Naive thymus-derived CD4-positive, alpha-beta T cell (primary cell): ENCODE data around the gene KRAS. TPM values are rescaled to one million over a fixed set of nuclear protein-coding genes. Genes with fewer than 3 reads are reported as not detected.
A peak's percentile ranks its signal among the peaks of the same experiment; 100 is the strongest.

ENCODE experiments used
- ATAC-seq: fragments of 150-1000 bp; cut with Tn5 transposase; 2 replicates; pipeline ENCODE4 v1.10.0; 2021; ENCODE audit warnings: mild to moderate bottlenecking, moderate library complexity
- CTCF ChIA-PET: fragments of 350-600 bp; sonication (Branson Sonifier 250); formaldehyde crosslinking; loops from one replicate; lab custom pipeline; 2021; ENCODE audit warnings: antibody characterized with exemption; lab: Charles Lee
- POLR2A ChIA-PET: fragments of 350-600 bp; sonication (Branson Sonifier 250); formaldehyde crosslinking; loops from one replicate; lab custom pipeline; 2021; ENCODE audit warnings: antibody characterized with exemption, inconsistent platforms; lab: Charles Lee
- DNase-seq, 9 donors: peaks; one replicate each; pipeline versions ENCODE4 v3.0.0 to v3.0.0-alpha.2; 2020 to 2022; ENCODE audit warnings: mixed read lengths in 1 of 9
- H3K27ac ChIP-seq: one replicate; pipeline ENCODE4 v1.7.0; 2013; ENCODE audit warnings: mild to moderate bottlenecking, low read depth, low read length, moderate library complexity
- H3K27me3 ChIP-seq, 2 donors: one replicate each; pipeline ENCODE4 v1.7.0; 2013; ENCODE audit warnings: low read length in 2 of 2, mild to moderate bottlenecking in 2 of 2, moderate library complexity in 2 of 2; ENCODE audit not compliant: control insufficient read depth in 2 of 2, insufficient read depth in 2 of 2
- H3K36me3 ChIP-seq, 3 experiments: 1 replicate in 2 of 3; 2 replicates in 1 of 3; pipeline ENCODE4 v1.7.0; 2013; ENCODE audit warnings: low read length in 3 of 3, mild to moderate bottlenecking in 3 of 3, moderate library complexity in 1 of 3; ENCODE audit not compliant: insufficient read depth in 3 of 3, control insufficient read depth in 2 of 3
- H3K4me1 ChIP-seq, 2 donors: one replicate each; pipeline ENCODE4 v1.7.0; 2013; ENCODE audit warnings: low read length in 2 of 2, mild to moderate bottlenecking in 2 of 2, moderate library complexity in 1 of 2; ENCODE audit not compliant: control insufficient read depth in 2 of 2, insufficient read depth in 2 of 2
- H3K4me3 ChIP-seq: 2 replicates; pipeline ENCODE4 v1.7.0; 2013; ENCODE audit warnings: mild to moderate bottlenecking, low read length
- H3K9me3 ChIP-seq, 3 experiments: 1 replicate in 2 of 3; 2 replicates in 1 of 3; pipeline ENCODE4 v1.7.0; 2013; ENCODE audit warnings: low read length in 3 of 3; ENCODE audit not compliant: control insufficient read depth in 2 of 3
- H3K27ac Mint-ChIP-seq, 9 donors: one replicate each; pipeline ENCODE4 v1.8.0; 2020 to 2022; ENCODE audit warnings: mixed read lengths in 9 of 9, mild to moderate bottlenecking in 8 of 9, moderate library complexity in 5 of 9, inconsistent platforms in 2 of 9
- H3K27me3 Mint-ChIP-seq, 5 donors: one replicate each; pipeline ENCODE4 v1.8.0; 2021 to 2022; ENCODE audit warnings: mixed read lengths in 5 of 5, mild to moderate bottlenecking in 1 of 5
- H3K36me3 Mint-ChIP-seq, 5 donors: one replicate each; pipeline ENCODE4 v1.8.0; 2020 to 2022; ENCODE audit warnings: mixed read lengths in 5 of 5, mild to moderate bottlenecking in 3 of 5, inconsistent platforms in 1 of 5
- H3K4me1 Mint-ChIP-seq, 7 donors: one replicate each; pipeline ENCODE4 v1.8.0; 2020 to 2022; ENCODE audit warnings: mixed read lengths in 7 of 7, mild to moderate bottlenecking in 3 of 7, inconsistent platforms in 1 of 7
- H3K4me3 Mint-ChIP-seq, 10 donors: one replicate each; pipeline ENCODE4 v1.8.0; 2020 to 2022; ENCODE audit warnings: mild to moderate bottlenecking in 10 of 10, mixed read lengths in 10 of 10, moderate library complexity in 6 of 10, inconsistent platforms in 2 of 10
- H3K9me3 Mint-ChIP-seq, 11 donors: one replicate each; pipeline ENCODE4 v1.8.0; 2020 to 2022; ENCODE audit warnings: mixed read lengths in 11 of 11, mild to moderate bottlenecking in 4 of 11, inconsistent platforms in 1 of 11, moderate library complexity in 1 of 11
- intact Hi-C, 2 donors: fragments of 100-400 bp; cut with micrococcal nuclease; formaldehyde crosslinking; loops; one replicate each; pipeline ENCODE4 v1.15.1; 2023
- polyA plus RNA-seq, 2 donors: library from polyadenylated mRNA; unstranded; fragments of 300-500 nt; fragmentation: Illumina TruSeq; gene quantifications; one replicate each; pipeline ENCODE4 v1.2.3, GENCODE V29; 2021
- total RNA-seq, 6 experiments: library from RNA in 5 of 6; stranded (reverse) in 5 of 6; gene quantifications; 1 replicate in 5 of 6; 2 replicates in 1 of 6; pipeline ENCODE4 v1.2.3 and lab custom pipeline; 2021 to 2026

Gene KRAS
- total and polyA plus RNA-seq, 7 experiments from 2014 or later = 31.5 to 66.0 (median 35.7) TPM

- H3K27ac ChIP-seq = no peak overlapping the region
- Mint-ChIP-seq H3K27ac (peak overlapping the region in 4 of 9 donors; percentile 36 to 84 (median 70)), H3K9me3 (peaks cover 0 to 3% (median 0%) of the 10 kb centered on the region in 11 donors), H3K4me3 (peak overlapping the region in 7 of 10 donors; percentile 20 to 91 (median 55)), H3K4me1 (peaks cover 19 to 74% (median 61%) of the 10 kb centered on the region in 7 donors), H3K36me3 (peaks cover 4 to 18% (median 16%) of the 10 kb centered on the region in 5 donors), H3K27me3 (peaks cover 0 to 13% (median 0%) of the 10 kb centered on the region in 5 donors)
- ATAC-seq (no peak), DNase-seq (no peak)
- intact Hi-C loops = loop anchor here in 1 of 2 donors (10.0 kb wide), 1 partner anchor 777 kb away; no protein-coding TSS in a partner anchor
- no peaks in the 10 kb centered on the region for H3K9me3 ChIP-seq
- H3K4me1 ChIP-seq = peaks cover 0 to 5% of the 10 kb centered on the region in 2 donors
- no peak overlapping the region for H3K4me3 ChIP-seq
- H3K36me3 ChIP-seq = peaks cover 3% of the 10 kb centered on the region in 3 experiments
- POLR2A ChIA-PET = interaction anchor here (0.6 to 1.9 kb wide), 2 partner anchors 73 to 130 kb away, joined by 3 to 11 read pairs; no protein-coding TSS in a partner anchor
- H3K27me3 ChIP-seq = no peaks in the 10 kb centered on the region
- CTCF ChIA-PET = interaction anchor here (0.7 kb wide), 1 partner anchor 93 kb away, joined by 3 read pairs; no protein-coding TSS in a partner anchor
These were observed 2.6 kb downstream of the KRAS start for GRCh38 chr12:25248137-25248536.

- H3K36me3 ChIP-seq = peaks cover 3% of the 10 kb centered on the region in 3 experiments
- Mint-ChIP-seq H3K4me3 (peak overlapping the region in 3 of 10 donors; percentile 3 to 29 (median 3)), H3K27ac (peak overlapping the region in 7 of 9 donors; percentile 12 to 86 (median 59)), H3K36me3 (peaks cover 4 to 19% (median 16%) of the 10 kb centered on the region in 5 donors), H3K4me1 (peaks cover 18 to 81% (median 62%) of the 10 kb centered on the region in 7 donors), H3K27me3 (no peaks in the 10 kb centered on the region), H3K9me3 (peaks cover 0 to 3% (median 0%) of the 10 kb centered on the region in 11 donors)
- H3K9me3 ChIP-seq = no peaks in the 10 kb centered on the region
- H3K4me3 ChIP-seq = no peak overlapping the region
- POLR2A ChIA-PET = interaction anchor here (0.8 kb wide), 1 partner anchor 84 kb away, joined by 3 read pairs; no protein-coding TSS in a partner anchor
- intact Hi-C loops = loop anchor here in 1 of 2 donors (10.0 kb wide), 1 partner anchor 779 kb away; no protein-coding TSS in a partner anchor
- H3K4me1 ChIP-seq = peaks cover 6 to 15% of the 10 kb centered on the region in 2 donors
- no peak for ATAC-seq
- DNase-seq = no peak
- H3K27me3 ChIP-seq = no peaks in the 10 kb centered on the region
- CTCF ChIA-PET = interaction anchor here (0.6 to 2.7 kb wide), 4 partner anchors 31 to 189 kb away, joined by 3 to 10 read pairs (median 3); no protein-coding TSS in a partner anchor
- H3K27ac ChIP-seq = no peak overlapping the region
These were observed 5.2 kb downstream of the KRAS start for GRCh38 chr12:25245491-25245890.

- DNase-seq (no peak), ATAC-seq (no peak)
- CTCF ChIA-PET = no interaction called here
- intact Hi-C loops = loop anchor here (5.0 to 10.0 kb wide), 2 partner anchors 86 to 781 kb away; no protein-coding TSS in a partner anchor
- Mint-ChIP-seq H3K4me1 (peaks cover 17 to 74% (median 51%) of the 10 kb centered on the region in 7 donors), H3K27ac (peak overlapping the region in 6 of 9 donors; percentile 18 to 79 (median 50)), H3K9me3 (peaks cover 0 to 3% (median 0%) of the 10 kb centered on the region in 11 donors), H3K27me3 (no peaks in the 10 kb centered on the region), H3K36me3 (peaks cover 4 to 25% (median 18%) of the 10 kb centered on the region in 5 donors), H3K4me3 (no peak overlapping the region)
- no peak overlapping the region for H3K4me3 ChIP-seq
- POLR2A ChIA-PET = interaction anchor here (0.6 kb wide), 1 partner anchor 79 kb away, joined by 3 read pairs; no protein-coding TSS in a partner anchor
- H3K36me3 ChIP-seq = peaks cover 0 to 3% (median 3%) of the 10 kb centered on the region in 3 experiments
- H3K27me3 ChIP-seq = no peaks in the 10 kb centered on the region
- H3K9me3 ChIP-seq = no peaks in the 10 kb centered on the region
- no peak overlapping the region for H3K27ac ChIP-seq
- H3K4me1 ChIP-seq = peaks cover 10% of the 10 kb centered on the region in 2 donors
These were observed 7.1 kb downstream of the KRAS start for GRCh38 chr12:25243680-25243990.

- no peak overlapping the region for H3K4me3 Mint-ChIP-seq
- DNase-seq (no peak), ATAC-seq (no peak)
- Histone ChIP-seq H3K9me3 (no peaks in the 10 kb centered on the region), H3K4me3 (no peak overlapping the region), H3K36me3 (peaks cover 0 to 3% (median 3%) of the 10 kb centered on the region in 3 experiments), H3K27me3 (no peaks in the 10 kb centered on the region), H3K27ac (no peak overlapping the region), H3K4me1 (peaks cover 10% of the 10 kb centered on the region in 2 donors)
- intact Hi-C loops = loop anchor here (5.0 to 10.0 kb wide), 2 partner anchors 86 to 782 kb away; no protein-coding TSS in a partner anchor
- H3K36me3 Mint-ChIP-seq = peaks cover 4 to 25% (median 21%) of the 10 kb centered on the region in 5 donors
- ChIA-PET POLR2A (interaction anchor here (0.6 to 3.1 kb wide), 5 partner anchors 8 to 133 kb away, joined by 3 to 23 read pairs (median 3); partner anchors contain the start of gene KRAS), CTCF (interaction anchor here (1.0 kb wide), 1 partner anchor 65 kb away, joined by 3 read pairs; no protein-coding TSS in a partner anchor)
- H3K27me3 Mint-ChIP-seq = no peaks in the 10 kb centered on the region
- H3K9me3 Mint-ChIP-seq = peaks cover 0 to 3% (median 0%) of the 10 kb centered on the region in 11 donors
- H3K4me1 Mint-ChIP-seq = peaks cover 13 to 72% (median 51%) of the 10 kb centered on the region in 7 donors
- peak overlapping the region in 8 of 9 donors; percentile 25 to 79 (median 52) for H3K27ac Mint-ChIP-seq
These were observed 7.6 kb downstream of the KRAS start for GRCh38 chr12:25242981-25243679.

- peak; percentile 89 for ATAC-seq
- Histone ChIP-seq H3K36me3 (peaks cover 3 to 9% (median 3%) of the 10 kb centered on the region in 3 experiments), H3K27ac (peak overlapping the region; percentile 20), H3K27me3 (no peaks in the 10 kb centered on the region), H3K9me3 (no peaks in the 10 kb centered on the region), H3K4me3 (no peak overlapping the region), H3K4me1 (peaks cover 10% of the 10 kb centered on the region in 2 donors)
- peak overlapping the region in 6 of 9 donors; percentile 44 to 84 (median 65) for H3K27ac Mint-ChIP-seq
- CTCF ChIA-PET = interaction anchor here (0.6 to 1.9 kb wide), 17 partner anchors 10 to 250 kb away, joined by 3 to 13 read pairs (median 3); partner anchors contain the start of genes DNAI7, ETFRF1 and KRAS
- H3K4me3 Mint-ChIP-seq = peak overlapping the region in 1 of 10 donors; percentile 21
- peaks cover 11 to 35% (median 26%) of the 10 kb centered on the region in 5 donors for H3K36me3 Mint-ChIP-seq
- H3K9me3 Mint-ChIP-seq = no peaks in the 10 kb centered on the region
- peak in 7 of 9 donors; percentile 48 to 71 (median 64) for DNase-seq
- intact Hi-C loops = loop anchor here (1.0 to 10.0 kb wide), 9 partner anchors 8 to 783 kb away; partner anchors contain the start of genes DNAI7 (in 1 of the 2), ETFRF1 (in 1 of the 2) and KRAS (in 1 of the 2)
- H3K27me3 Mint-ChIP-seq = no peaks in the 10 kb centered on the region
- peaks cover 17 to 79% (median 53%) of the 10 kb centered on the region in 7 donors for H3K4me1 Mint-ChIP-seq
- POLR2A ChIA-PET = interaction anchor here (0.5 to 3.1 kb wide), 19 partner anchors 8 to 189 kb away, joined by 3 to 23 read pairs (median 4); partner anchors contain the start of genes DNAI7, ETFRF1 and KRAS
These were observed 9.3 kb downstream of the KRAS start for GRCh38 chr12:25241167-25242020.
